Umbilical cord (tissue), 2 donors: ENCODE measurements around the gene SIPA1L3. TPM values are rescaled to one million over a fixed set of nuclear protein-coding genes. Genes with fewer than 3 reads are reported as not detected.
A peak's percentile ranks its signal among the peaks of the same experiment; 100 is the strongest.
"Not testable (repeated sequence)": the region's sequence is repeated elsewhere in the genome, so short reads cannot be mapped to it uniquely, and the experiment has no call there.

Experiments
- DNase-seq: peaks from one replicate; pipeline ENCODE4 v3.0.0-alpha.2; 2015; ENCODE audit warnings: low spot score
- total RNA-seq: library from RNA; depleted of rRNA; stranded (reverse); fragments of >200 nt; gene quantifications from one replicate; pipeline ENCODE4 v1.2.3, GENCODE V29; 2014; ENCODE audit warnings: low replicate concordance; ENCODE audit not compliant: insufficient read depth

Gene SIPA1L3
- total RNA-seq, 1 donor from 2014 or later, result 13.7 TPM

DNA sequence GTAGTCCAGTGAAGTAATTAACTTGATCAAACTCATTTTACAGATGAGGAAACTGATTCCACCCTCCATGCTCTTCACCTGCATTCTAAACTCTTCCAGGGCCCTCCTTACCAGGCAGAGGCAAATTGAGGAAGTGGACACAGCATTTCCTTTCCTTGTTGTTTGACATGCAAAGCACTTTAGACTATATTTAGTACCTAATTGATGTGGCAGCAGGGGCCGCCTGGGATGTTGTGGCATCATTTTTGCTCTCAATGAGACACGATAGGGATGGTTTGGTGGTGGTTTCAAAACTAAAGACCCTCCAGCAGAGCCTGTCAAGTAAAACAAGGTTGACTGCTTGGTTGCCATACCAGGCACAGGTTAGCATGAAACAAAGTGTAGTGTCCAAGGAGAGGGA lies 7.9 kb downstream of the SIPA1L3 start:
- DNase-seq, result no peak

DNA sequence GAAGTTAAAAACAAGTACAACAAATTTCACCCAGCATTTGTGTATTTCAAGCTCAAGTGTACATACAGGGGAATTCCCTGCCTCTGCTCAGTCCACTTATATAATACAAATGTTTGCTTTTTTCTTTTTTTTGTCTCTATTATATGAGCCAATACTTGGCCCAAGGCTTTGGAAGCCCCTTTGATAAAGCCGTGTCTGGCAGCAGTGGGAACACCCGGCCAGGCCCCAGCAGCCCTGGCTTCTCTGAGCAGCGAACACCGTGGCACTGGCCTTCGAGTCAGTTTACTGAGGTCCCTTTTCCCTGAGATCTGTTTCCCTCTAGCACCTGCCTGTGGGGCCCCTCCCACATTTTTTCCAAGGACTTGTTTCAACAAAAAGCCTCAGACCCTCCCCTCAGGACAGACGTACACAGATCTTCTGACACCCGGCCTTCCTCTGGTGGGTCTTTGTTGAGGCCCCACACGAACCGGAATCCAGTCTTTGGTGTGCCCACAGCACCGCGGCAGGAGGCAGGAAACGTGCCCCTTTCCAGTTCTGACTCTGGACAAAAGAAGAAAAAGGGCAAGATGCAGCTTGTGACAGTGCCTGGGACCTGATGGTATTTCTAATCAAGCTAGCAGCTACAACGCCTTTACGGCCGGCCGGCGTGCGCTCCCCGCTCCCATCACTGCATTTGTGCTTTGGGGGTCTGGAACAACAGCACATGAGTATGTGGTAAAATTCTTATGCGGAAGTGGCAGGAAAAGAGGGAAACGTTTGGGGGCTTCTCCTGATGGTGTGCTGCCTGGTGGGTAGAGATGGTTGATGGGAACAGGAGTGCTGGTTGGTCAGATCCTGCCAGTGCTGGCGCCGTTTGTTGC lies 13.8 kb downstream of the SIPA1L3 start:
- no peak for DNase-seq

DNA sequence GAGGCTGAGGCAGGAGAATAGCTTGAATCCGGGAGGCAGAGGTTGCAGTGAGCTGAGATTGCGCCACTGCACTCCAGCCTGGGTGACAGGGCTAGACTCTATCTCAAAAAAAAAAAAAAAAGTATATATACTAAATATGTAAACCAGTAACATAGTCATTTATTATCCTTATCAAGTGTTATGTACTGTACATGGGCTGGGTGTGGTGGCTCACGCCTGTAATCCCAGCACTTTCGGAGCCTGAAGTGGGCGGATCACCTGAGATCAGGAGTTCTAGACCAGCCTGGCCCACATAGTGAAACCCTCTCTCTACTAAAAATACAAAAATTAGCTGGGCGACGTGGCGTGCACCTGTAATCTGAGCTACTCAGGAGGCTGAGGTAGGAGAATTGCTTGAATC lies 17.6 kb downstream of the SIPA1L3 start:
- DNase-seq, result not testable (repeated sequence)

DNA sequence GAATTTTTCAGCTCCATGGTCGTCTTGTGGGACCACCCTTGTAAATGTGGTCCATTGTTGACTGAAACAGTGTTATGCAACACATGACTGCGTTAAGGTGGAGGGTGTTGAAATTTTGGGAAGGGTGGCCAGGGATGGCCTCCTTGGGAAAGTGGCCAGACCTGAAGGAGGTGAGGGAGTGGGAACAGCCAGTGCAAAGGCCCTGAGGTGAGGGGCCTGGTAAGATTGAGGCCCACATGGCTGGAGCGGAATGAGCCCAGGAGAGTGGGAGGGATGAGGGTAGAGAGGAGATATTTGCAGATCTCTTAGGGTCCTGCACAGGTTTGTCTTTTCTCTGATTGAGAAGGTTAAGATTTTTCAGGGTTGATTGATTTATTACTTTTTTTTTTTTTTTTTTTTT lies 18.2 kb downstream of the SIPA1L3 start:
- no peak for DNase-seq

DNA sequence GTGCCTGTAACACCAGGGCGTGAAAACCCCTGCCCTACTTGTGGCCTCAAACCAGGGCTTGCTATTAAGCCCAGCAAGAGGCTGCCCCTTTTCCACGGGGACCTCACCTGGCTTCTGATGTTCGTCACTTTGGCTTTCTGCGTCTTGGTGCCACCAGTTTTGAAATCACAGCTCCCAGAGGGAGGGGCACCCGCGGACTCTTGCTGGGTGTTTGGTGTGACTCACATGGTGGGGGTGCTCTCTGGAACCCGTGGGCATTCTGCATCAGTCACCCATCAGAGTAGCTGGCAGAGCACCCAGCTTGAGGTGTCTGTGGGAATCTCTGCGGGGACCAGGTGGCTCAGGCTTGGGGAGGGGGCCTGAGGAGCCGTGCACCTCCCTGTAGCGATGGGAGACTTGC lies 19.2 kb downstream of the SIPA1L3 start:
- DNase-seq, result no peak

DNA sequence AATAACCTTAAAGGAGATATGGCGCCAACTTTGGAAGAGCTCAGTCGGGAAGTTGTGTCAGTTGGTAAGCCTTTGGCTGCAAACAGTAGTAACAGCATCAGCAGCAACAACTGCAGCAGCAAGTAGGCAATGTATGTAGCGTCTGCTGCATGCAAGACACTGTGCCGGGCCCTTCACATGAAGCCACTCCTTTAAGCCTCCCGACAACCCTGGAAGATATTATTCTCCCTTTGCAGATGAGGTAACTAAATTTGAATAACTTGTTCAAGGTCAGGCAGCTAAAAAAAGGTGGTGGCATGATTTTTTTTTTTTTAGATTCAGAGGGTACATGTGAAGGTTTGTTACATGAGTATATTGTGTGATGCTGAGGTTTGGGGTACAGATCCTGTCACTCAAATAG lies 19.7 kb downstream of the SIPA1L3 start:
- no peak for DNase-seq

DNA sequence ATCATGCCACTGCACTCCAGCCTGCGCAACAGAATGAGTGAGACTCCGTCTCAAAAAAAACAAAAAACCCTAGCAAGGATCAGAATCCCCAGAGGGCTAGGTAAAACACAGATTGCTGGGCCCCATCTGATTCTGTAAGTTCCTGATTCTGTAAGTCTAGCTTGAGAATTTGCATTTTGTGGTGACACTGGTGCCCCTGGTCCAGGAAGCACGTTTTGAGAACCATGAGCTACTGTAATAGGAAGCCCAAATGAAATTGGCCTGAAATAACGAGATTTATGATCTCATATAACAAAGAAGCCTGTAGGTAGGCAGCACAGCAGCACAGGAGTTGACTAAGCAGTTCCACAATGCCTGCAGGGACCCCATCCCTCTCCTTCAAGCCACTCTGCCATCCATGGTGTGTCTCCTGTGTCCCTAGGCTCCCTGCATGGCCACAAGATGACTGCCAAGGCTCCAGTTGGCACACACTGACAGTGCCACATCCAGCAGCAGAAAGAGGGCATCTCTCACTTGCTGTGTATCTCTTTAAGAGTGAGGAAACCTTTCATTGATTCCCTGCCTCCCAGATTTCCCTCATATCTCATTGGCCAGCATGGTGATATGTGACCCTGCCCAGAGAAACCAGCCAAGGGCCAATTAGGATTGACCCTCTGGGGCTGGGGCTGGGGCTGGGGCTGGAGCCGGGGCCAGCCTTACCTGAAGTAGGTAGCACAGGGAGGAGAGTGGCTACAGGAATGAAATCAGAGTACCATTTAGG lies 21.7 kb downstream of the SIPA1L3 start:
- DNase-seq, result no peak

DNA sequence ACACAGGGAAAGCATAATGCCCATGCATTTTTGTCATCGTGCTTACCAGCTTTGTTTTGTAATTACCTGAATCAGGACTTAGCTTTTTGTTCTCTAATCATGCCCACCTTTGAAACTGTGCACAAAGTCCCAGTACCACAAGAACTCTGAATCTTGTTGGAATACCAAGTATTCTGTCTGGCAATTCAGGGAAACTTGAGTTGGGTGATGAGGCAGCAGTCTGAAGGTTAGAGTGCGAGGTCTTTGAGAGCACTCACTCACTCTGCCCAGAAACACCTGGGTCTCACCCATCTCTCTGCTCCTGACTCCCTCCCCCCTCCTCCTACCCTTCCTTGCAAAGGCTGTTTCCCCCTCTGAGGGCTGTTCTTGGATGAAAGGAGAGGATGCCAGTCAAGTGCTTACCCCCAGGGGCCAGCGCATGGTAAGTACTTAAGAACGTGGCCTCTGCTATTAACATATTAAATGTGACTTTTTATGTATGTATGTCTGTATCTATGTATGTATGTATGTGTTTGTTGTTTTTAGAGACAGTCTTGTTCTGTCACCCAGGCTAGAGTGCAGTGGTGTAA lies 22.4 kb downstream of the SIPA1L3 start:
- no peak for DNase-seq

DNA sequence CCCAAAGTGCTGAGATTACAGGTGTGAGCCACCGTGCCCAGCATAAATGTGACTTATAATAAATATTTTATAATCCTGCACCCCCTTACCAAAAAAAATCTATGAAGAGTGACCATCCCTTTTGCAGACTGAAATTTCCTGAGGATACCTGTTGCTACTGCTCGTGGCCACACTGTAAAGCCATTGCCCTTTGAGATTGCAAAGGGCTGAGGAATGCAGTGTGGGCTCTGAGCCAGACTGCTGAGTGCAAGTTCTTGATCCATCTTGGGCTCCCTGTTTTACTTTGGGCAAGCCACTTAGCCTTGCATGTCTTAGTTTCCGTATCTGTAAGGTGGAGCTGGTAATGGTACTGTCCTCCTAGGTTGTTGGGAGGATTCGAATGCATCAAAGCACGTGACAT lies 23.4 kb downstream of the SIPA1L3 start:
- DNase-seq, result no peak

DNA sequence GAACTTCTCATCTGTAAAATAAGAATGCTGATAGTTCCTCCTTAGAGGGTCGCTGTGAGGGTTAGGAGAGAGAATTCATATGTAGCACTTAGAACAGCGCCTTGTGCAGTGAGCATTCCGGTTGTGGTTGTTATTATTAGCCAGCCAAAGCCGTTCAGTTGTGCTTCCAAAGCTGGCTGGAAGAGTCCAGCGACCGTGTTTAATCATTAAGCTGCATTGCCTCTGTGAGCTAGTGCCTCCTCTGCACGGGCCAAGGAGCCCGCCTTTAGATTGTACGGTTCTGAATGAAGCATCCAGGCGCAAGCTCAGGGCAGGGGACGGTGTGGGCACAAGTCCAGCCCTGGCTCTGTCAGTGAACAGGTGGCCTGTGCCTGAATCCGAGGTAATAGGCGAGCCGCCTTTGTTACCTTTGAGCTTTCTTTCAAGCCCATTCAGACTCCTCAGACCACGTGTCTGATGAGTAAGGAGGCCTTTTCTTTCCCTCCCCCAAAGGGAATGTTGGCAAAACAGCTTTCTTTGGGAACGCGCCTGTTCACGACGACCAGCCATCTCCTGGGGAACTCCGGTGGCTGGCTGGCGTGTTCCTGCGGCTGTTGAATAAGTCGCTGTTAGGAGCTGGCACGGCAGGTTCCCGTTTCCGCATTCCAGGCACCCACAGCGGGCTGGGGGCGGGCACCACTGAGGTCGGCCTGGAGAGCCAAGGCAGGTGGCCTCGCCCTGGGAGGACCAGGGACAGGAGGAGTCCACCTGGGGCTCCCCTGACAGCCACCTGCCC lies 25.1 kb downstream of the SIPA1L3 start:
- peak; percentile 44 for DNase-seq

DNA sequence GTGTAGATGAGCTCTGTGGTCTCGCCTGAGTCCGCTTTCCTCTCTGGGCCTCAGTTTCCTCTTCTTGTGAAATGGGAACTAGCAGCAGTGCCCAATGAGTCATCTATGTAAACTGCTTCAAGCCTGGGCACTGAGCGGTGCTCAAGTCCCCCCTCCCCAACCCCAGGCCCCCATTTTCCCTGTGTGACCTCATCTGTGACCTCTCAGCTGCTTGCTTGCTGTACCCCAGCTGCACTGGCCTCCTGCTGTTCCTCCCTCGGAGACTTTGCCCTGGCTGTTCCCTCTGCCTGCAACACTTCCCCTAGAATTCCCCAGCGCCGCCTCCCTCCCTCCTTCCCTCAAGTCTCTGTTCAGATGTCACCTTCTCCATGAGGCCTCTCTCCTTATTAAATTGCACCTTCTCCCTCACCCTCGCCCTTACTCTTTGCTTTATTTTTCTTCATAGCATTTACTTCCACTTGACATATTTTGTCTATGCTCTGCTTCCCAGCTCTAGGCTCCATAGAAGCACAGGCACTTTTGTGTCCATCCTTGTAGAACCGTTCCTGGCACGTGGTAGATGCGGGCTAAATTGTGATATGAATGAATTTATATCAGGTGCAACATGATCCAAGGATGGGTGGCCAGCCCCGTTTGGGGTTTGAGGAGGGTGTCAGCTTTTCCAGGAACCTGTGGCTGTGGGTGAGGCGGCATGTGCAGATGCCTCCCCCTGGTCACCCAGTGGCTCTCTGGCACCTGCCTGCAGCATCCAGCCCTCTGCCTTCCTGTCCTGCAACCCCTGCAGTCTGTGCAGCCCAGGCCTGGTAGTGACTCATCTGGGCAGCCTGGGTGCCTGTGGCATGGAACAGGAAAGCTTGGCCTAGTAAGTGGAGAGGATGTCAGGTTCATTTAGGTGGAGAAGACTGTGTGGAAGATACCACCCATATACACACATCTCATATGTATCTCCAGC lies 26.3 kb downstream of the SIPA1L3 start:
- DNase-seq, result no peak

DNA sequence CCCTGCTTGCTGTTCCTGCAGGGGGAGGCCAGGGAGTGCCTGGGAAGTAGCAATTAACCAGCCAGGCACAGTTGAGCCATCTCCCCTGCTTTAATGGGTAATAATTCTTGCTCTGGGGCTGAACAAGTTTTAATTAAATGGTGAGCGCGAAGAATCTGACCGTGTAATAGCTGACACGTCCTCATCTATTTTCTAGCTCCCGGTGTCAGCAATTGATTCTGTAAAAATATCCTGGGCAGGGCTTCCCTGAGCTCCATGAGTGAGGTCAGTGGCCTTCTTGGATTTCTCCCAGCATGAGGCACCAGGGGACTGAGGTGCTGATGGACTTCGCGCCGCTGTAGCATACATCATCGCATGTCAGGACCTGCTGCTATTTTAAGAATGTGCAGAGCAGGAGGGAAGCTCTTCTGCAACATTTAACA lies 26.9 kb downstream of the SIPA1L3 start:
- peak; percentile 22 for DNase-seq

DNA sequence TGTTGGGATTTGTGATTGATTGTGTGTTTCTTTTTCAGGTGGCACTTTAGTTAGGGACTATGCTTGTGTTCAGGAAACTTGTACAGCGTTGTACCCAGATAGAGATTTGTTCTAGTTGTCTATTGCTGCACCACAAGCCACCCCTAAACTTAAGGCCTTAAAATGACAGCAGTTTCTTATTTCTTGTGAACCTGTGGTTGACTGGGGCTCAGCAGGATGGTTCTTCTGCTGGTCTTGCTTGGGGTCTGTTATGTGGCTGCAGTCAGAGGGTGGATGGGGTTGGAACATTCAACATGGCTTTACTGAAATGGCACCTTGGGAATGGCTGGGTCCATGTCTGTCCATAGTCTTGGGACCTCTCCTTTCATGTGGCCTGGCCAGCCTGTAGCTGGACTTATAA lies 28.3 kb downstream of the SIPA1L3 start:
- no peak for DNase-seq

DNA sequence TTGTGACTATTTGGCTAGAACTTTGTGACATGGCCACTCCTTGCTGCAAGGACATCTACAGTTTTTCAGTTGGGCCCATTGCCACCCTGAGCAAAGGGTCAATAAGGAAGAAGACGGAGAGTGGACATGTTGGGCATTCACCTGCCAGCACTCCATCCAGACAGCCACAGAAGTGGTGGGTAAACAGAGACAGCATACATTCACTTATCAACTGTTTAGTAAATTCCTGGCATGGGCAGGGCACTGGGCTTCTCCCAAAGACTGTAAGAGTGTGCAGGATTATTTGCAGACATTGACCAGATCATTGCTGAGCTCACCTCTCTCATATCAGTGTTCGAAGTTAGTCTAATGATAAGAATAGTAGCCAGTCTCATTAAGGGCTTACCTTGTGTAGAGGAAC lies 29.2 kb downstream of the SIPA1L3 start:
- no peak for DNase-seq

DNA sequence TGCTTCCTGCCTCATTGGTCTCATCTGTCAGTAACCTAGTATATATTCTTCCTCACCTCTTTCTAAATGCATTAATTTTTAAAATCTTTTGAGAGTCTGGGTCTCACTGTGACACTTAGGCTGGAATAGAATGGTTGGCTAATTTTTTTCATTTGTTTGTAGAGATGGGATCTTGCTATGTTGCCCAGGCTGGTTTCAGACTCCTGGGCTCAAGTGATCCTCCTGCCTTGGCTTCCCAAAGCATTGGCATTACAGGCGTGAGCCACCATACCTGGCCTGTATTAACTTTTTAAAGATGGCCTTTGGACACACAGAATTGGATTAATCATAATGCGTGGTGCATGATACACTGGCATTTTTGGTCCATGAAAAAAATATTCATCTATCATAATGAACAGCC lies 29.9 kb downstream of the SIPA1L3 start:
- no peak for DNase-seq

DNA sequence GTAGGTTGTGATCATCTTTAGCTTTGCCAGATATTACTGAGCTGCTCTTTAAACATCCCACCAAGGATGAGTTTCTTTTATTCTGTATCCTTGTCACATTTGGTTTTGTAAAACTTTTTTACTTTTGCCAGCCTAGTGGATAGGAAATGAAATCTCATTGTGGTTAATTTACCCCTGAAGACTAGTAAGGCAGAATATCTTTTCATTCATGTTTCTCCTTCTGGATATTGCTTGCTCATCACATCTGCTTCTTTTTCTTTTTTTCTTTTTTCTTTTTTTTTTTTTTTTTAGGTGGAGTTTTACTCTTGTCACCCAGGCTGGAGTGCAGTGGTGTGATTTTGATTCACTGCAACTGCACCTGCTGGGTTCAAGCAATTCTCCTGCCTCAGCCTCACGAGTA lies 31.3 kb downstream of the SIPA1L3 start:
- no peak for DNase-seq

DNA sequence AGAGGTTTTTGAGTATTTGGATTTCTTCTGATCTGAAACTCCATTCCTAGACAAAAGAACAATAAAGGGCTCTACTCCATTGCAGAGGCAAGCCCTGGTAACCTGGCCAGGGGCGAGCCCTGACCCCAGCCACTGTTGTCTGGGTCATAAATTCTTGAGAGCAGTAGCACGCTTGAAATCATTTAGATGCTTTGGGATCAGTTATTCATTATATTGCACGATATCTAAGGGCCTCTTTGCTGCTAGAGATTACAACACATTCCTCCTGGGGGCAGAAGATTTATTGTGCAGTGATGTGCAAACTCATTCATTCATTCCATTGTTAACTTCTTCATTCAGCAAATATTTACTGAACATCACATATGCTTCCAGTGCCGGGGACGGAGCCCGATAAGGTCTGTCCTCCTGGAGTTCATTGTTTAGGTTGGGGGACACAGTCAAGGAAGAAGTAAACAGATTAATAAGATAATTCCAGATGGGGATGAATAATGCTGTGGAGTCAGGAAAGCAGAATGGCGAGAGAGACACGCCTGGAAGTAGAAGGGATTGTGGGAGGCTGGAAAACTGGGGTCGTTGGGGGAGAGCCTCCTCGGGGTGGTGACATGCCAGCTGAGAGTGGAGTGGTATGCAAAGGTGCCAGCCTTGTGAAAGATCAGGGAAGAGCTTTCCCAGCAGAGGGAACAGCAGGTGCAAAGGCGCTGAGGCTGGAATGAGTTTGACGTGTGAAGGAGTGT lies 34.9 kb downstream of the SIPA1L3 start:
- no peak for DNase-seq

DNA sequence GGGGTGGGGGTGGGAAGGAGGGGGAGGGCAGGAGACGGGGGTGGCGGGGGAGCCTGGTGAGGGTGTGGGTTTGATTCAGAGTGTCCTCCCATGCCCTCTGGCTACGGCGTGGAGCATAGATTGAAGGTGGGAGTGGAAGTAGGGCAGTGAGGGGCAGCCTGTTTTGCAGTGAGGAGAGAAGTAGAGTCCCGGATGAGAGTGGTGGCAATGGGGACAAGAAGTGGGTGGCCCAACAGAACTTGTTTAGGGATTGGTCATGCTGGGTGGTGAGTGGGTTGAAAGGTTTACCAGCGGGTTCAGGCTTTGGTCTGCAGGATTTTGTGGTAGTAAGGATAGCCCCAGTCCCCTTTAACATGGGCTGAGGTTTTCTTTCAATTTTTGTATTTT lies 35.5 kb downstream of the SIPA1L3 start:
- DNase-seq, result no peak

DNA sequence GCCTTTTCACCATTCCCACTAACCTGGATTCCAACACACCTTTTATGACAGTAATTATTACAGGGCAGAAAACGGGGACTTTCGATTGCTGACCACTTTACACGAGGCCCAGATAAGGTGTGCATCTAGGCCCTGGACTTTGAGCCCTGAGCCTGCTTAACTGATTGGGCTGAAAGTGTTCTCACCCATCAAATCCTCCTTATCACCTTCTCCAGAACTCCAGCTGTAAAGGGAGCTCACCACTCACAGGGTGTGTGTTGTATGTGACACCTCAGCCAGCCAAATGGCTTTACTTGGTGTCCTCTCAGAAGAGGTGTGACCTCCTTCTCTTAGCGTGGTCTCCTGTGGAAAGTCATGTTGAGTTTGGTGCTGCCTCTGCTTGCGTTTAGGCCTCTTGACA lies 36.5 kb downstream of the SIPA1L3 start:
- DNase-seq, result no peak

DNA sequence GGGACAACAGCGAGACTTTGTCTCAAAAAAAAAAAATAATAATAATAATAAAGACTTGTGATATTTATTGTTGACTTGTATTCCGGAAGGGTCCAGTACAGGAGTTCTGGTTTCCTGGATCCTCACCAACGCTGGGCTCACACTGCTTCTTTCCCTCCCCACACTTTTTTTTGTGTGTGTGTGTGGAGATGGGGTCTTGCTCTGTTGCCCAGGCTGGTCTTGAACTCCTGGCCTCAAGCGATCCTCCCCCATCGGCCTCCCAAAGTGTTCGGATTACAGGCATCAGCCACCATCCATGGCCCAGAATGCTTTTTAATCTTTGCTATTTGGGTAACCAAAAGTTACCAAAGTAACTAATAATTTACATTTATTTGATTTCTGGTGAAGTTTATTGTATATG lies 39.1 kb downstream of the SIPA1L3 start:
- DNase-seq, result no peak
